ENCODE results near the gene WDR75. TPM values are rescaled to one million over a fixed set of nuclear protein-coding genes. Genes with fewer than 3 reads are reported as not detected.
"Not testable (repeated sequence)": the region's sequence is repeated elsewhere in the genome, so short reads cannot be mapped to it uniquely, and the experiment has no call there.

The WDR75 gene
- total RNA-seq, 3 donors from 2014 or later: 20.6 to 28.4 (median 24.6) TPM

DNA sequence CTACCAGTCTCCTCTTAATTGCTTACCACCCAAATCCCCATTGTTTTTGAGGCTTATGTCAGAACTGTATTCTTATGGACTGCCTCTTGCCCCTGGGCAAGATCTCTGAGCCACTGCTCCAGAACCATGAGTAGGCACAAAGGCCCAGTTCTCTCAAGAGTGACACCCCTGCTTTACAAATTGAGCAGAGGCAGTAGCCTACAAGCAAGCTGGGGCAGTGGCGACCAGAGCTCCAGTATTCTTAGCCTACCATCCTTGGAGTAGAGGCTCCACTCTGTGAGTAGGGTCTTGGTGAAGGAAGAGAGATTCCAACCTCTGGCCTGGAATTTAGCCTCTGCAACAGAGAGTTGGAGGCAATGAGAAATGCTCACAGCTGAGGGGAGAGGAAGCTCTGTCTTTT lies 36.5 kb downstream of the WDR75 start:
- DNase-seq: no peak
- TF ChIP-seq CTCF (IDR thresholded peaks at IDR 0.05): no peak
- H3K9me3 ChIP-seq: no peaks in the 10 kb centered on the region
- intact Hi-C loops (cut with DNase I, micrococcal nuclease): no loop called here
- ATAC-seq: no peak
- H3K4me3 ChIP-seq: no peak overlapping the region
- H3K36me3 ChIP-seq (ENCODE audit: low read depth): no peaks in the 10 kb centered on the region
- no peaks in the 10 kb centered on the region for H3K4me1 ChIP-seq (ENCODE audit: low read depth)

GRCh38 chr2:189478289-189478688 lies 37.0 kb downstream of the WDR75 start:
- DNase-seq; H3K36me3 ChIP-seq (ENCODE audit: low read depth); H3K4me1 ChIP-seq (ENCODE audit: low read depth); ATAC-seq; H3K9me3 ChIP-seq; intact Hi-C loops (cut with DNase I, micrococcal nuclease); H3K4me3 ChIP-seq: not testable (repeated sequence)

DNA sequence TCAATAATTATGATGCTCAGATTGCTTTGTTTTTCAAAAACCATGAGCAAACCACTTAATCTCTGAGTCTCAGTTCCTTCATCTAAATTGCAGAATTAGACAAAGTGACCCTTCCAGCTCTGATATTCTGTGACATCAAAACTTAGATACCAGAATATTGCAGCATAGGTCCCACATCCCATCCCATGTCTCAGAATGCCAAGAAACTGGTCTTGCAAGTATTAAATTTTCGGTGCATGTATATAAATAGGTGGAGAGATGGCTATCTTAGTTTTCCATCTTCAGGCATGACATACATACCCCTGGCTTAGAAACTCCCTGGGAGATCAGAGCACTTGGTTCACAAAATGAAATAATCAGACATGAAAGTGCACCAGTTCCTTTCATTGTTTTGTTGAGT lies 39.8 kb downstream of the WDR75 start:
- DNase-seq: no peak
- no peaks in the 10 kb centered on the region for H3K36me3 ChIP-seq (ENCODE audit: low read depth)
- no peak overlapping the region for H3K4me3 ChIP-seq
- no peaks in the 10 kb centered on the region for H3K4me1 ChIP-seq (ENCODE audit: low read depth)
- ATAC-seq: no peak
- no peak for TF ChIP-seq CTCF (IDR thresholded peaks at IDR 0.05)
- H3K9me3 ChIP-seq: no peaks in the 10 kb centered on the region
- intact Hi-C loops (cut with DNase I, micrococcal nuclease): no loop called here

- Histone ChIP-seq H3K4me3 (no peak overlapping the region), H3K36me3 (ENCODE audit: low read depth) (no peaks in the 10 kb centered on the region), H3K4me1 (ENCODE audit: low read depth) (no peaks in the 10 kb centered on the region), H3K9me3 (no peaks in the 10 kb centered on the region)
- intact Hi-C loops (cut with DNase I, micrococcal nuclease): no loop called here
- no peak for TF ChIP-seq CTCF (IDR thresholded peaks at IDR 0.05)
- ATAC-seq: no peak
- DNase-seq: no peak
Measured at GRCh38 chr2:189483571-189483970, 42.3 kb downstream of the WDR75 start.

DNA sequence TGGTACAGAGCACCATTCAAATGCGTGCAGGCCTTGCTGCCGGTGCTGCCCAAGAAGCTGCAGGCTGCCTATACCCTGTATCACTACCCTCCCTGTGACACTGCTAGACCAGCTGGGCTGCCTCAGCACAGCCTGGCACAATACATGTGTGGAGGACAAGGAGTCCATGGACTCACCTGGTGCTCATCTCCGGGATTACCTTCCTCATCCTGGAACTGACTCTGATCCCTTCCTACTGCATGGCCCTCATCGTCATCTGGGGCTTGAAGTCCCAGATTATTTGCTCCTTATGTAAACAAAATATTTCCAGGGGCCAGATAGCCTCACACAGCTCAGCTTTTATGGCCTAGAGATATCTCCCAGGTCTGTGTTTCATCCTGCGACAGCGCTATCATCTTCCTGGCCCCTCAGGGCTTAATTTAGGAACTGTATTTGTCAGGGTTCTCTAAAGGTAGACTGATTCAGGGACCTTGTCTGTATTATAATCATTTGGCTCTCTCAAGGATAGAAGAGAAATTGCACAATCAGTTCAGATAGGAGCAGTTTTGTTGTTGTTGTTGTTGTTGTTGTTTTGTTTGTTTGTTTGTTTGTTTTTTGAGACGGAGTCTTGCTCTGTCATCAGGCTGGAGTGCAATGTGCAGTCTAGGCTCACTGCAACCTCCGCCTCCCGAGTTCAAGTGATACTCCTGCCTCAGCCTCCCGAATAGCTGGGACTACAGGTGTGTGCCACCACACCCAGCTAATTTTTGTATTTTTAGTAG lies 42.9 kb downstream of the WDR75 start:
- intact Hi-C loops (cut with DNase I, micrococcal nuclease): no loop called here
- no peak for DNase-seq

More for the DNA sequence above, 42.9 kb downstream of the WDR75 start:
- H3K4me3 ChIP-seq: no peak overlapping the region
- no peaks in the 10 kb centered on the region for H3K9me3 ChIP-seq
- ATAC-seq: no peak
- no peak for TF ChIP-seq CTCF (IDR thresholded peaks at IDR 0.05)
- no peaks in the 10 kb centered on the region for H3K4me1 ChIP-seq (ENCODE audit: low read depth)
- no peaks in the 10 kb centered on the region for H3K36me3 ChIP-seq (ENCODE audit: low read depth)

Measured in mucosa of descending colon (tissue), 3 donors.